Gastroesophageal sphincter (tissue), 3 donors: ENCODE data around the gene CTDSP1.

ENCODE experiments used
- POLR2A ChIP-seq, 2 donors: fragments of 450-650 bp; IDR thresholded peaks; one replicate each; pipeline ENCODE4 v1.6.1; 2017; ENCODE audit warnings: antibody characterized with exemption in 2 of 2, mild to moderate bottlenecking in 2 of 2, moderate library complexity in 1 of 2
- POLR2AphosphoS5 ChIP-seq: sonication (generic); formaldehyde crosslinking; IDR thresholded peaks from one replicate; pipeline ENCODE4 v1.6.1; 2017; ENCODE audit warnings: antibody characterized with exemption
- TF ChIP-seq, protein P1 (sequence below), 4 experiments: fragments of 200-600 bp in 2 of 4; fragments of 450-650 bp in 2 of 4; sonication (generic) in 1 of 4; IDR thresholded peaks; one replicate each; pipeline ENCODE4 v1.5.1; 2017 to 2019; ENCODE audit warnings: antibody characterized with exemption in 4 of 4, mild to moderate bottlenecking in 2 of 4, moderate library complexity in 2 of 4

DNA sequence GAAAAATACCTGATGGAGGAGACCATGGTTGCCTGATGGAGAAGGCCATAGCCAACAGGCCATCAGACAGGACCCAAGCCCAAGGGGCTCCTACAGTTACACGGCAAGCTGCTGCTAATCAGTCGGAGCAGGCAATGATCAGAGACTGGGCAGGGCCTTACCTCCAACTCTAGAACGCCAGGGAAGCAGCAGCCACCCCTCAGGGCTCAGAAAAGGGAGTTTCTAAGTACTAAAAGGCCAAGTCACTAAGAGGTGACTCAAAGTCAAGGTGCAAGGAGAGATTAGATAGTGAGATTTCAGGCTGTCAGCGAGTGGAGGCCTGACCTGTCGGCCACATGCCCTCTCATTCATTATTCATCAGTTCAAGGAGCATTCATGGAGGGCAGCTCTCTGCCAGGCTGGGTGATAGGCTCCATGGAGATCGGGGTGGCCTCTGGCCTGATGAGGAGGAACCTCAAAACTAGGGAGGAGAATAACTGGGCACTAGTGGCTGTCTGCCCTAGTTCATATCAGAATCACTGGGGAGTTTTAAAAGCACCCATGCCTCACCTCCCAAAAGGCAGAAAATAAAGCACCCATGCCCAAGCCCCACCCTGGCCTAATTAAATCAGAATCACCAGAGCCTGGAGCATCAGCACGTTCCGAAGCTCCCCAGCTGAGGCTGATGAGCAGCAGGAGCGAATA, 22.9 kb downstream of the CTDSP1 start:
- TF ChIP-seq, protein P1, sequence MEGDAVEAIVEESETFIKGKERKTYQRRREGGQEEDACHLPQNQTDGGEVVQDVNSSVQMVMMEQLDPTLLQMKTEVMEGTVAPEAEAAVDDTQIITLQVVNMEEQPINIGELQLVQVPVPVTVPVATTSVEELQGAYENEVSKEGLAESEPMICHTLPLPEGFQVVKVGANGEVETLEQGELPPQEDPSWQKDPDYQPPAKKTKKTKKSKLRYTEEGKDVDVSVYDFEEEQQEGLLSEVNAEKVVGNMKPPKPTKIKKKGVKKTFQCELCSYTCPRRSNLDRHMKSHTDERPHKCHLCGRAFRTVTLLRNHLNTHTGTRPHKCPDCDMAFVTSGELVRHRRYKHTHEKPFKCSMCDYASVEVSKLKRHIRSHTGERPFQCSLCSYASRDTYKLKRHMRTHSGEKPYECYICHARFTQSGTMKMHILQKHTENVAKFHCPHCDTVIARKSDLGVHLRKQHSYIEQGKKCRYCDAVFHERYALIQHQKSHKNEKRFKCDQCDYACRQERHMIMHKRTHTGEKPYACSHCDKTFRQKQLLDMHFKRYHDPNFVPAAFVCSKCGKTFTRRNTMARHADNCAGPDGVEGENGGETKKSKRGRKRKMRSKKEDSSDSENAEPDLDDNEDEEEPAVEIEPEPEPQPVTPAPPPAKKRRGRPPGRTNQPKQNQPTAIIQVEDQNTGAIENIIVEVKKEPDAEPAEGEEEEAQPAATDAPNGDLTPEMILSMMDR (IDR thresholded peaks at IDR 0.05): no peak
- TF ChIP-seq POLR2A (IDR thresholded peaks at IDR 0.05) (no peak), POLR2AphosphoS5 (no peak)
